Suppressor macrophage (primary cell): ENCODE results near the gene HSPA1L.
"Not testable (repeated sequence)": the region's sequence is repeated elsewhere in the genome, so short reads cannot be mapped to it uniquely, and the experiment has no call there.

ENCODE experiments used
- DNase-seq, 4 experiments: peaks; one replicate each; pipeline ENCODE4 v3.0.0-alpha.2; 2020 to 2022
- total RNA-seq, 17 experiments: gene quantifications; one replicate each; lab custom pipeline; 2026; ENCODE audit warnings: mixed read lengths in 6 of 17, inconsistent platforms in 3 of 17; lab: John Stamatoyannopoulos, UW

Gene HSPA1L
- total RNA-seq = 0.50 to 2.5 (median 1.5) reads per million in 17 experiments

- DNase-seq = peak; percentile 93 to 98 (median 95)
Measured at GRCh38 chr6:31815025-31815838, at the start of gene HSPA1L, which contains the start of gene HSPA1A. Gene HSPA1L (minus strand): TSS chr6:31815283. CDS start chr6:31811972, 3,311 bp downstream. Gene HSPA1A (plus strand): TSS chr6:31815543. CDS start chr6:31815757, 214 bp downstream.

DNA sequence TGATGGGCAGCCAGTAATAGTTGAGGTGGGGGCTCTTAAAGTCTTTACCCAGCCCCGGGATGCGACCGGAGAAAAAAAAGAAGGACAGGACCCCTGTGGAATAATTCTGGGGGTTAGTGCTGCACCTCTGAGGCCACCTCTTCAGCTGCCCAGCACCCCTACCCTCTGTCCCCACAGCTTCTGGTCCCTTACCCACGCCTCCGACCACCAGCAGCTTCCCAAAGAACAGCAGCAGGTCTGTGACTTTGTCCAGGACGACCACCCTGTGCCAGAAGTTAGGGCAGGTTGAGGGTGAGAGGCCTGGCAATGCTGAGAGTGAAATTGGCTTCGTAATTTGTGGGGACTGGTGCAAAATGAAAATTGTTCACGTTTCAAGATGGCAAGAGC lies 49.7 kb upstream of the HSPA1L start:
- DNase-seq = no peak

DNA sequence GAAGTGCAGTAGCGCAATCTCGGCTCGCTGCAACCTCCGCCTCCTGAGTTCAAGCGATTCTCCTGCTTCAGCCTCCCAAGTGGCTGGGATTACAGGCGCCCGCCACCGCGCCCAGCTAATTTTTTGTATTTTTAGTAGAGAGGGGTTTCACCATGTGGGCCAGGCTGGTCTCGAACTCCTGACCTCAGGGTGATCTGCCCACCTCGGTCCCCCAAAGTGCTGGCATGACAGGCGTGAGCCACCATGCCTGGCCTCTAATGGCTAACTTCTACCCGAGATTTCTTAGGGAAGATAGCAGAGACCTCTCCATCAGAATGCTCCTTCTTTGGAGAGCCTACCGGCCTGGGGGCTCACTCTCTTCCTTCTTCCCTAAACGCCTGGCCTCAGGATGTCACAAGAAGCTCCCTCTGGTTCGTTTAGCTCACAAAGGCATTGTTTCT lies 49.1 kb upstream of the HSPA1L start:
- not testable (repeated sequence) for DNase-seq

GRCh38 chr6:31862344-31863235 lies 47.5 kb upstream of the HSPA1L start, which contains the start of gene NEU1:
Gene NEU1 (minus strand): TSS chr6:31862821. CDS start chr6:31862776, 45 bp downstream.
- peak; percentile 100 for DNase-seq

DNA sequence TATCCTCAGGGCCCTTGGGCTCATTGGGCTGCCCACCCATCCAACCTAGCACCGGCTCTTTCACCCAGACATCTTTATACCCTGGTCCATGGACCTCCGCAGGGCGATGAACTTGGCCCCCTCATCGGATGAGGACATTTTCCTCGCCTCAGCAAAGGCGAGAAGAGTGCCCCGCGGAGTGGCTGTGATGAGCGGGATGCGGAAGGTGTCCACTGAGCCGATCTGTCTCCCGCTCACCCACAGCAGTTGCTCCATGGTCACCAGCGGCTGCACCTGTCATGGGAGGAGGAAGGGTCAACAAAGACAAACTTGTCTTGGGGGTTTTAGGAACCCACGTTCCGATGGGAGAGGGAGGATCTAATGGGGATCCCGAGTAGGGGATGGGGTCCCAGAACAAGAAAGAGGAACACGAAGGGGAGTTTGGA lies 46.8 kb upstream of the HSPA1L start:
- DNase-seq = peak in 1 of 4 experiments; percentile 23

GRCh38 chr6:31861150-31861549 lies 46.1 kb upstream of the HSPA1L start:
- DNase-seq = no peak

GRCh38 chr6:31860349-31860748 lies 45.3 kb upstream of the HSPA1L start:
- DNase-seq = no peak

GRCh38 chr6:31859923-31860322 lies 44.8 kb upstream of the HSPA1L start:
- DNase-seq = no peak

DNA sequence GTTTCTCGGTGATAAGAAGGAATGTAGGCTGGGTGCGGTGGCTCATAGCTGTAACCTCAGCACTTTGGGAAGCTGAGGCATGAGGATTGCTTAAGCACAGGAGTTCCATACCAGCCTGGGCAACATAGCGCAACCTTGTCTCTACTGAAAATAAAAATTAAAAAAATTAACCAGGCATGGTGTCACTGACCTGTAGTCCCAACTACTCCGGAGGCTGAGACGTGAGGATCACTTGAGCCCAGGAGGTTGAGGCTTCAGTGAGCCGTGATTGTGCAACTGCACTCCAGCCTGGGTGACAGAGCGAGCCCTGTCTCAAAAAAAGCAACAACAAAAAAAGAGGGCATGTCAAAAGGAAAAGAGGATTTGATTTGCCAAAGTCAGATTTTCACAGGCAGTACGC lies 43.6 kb upstream of the HSPA1L start:
- DNase-seq = no peak

DNA sequence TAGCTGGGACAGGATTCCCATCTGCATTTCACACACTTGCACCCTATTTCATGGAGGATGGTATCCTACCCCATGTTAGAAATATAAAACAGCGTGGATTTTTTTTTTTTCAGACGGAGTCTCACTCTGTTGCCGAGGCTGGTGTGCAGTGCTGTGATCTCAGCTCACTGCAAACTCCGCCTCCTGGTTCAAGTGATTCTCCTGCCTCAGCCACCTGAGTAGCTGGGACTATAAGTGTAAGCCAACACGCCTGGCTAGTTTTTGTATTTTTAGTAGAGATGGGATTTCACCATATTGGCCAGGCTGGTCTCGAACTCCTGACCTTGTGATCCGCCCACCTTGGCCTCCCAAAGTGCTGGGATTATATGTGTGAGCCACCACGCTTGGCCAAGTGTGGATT lies 42.7 kb upstream of the HSPA1L start:
- DNase-seq = not testable (repeated sequence)

GRCh38 chr6:31851980-31852718 lies 37.1 kb upstream of the HSPA1L start:
- DNase-seq = not testable (repeated sequence)

GRCh38 chr6:31851485-31851832 lies 36.4 kb upstream of the HSPA1L start:
- no peak for DNase-seq

DNA sequence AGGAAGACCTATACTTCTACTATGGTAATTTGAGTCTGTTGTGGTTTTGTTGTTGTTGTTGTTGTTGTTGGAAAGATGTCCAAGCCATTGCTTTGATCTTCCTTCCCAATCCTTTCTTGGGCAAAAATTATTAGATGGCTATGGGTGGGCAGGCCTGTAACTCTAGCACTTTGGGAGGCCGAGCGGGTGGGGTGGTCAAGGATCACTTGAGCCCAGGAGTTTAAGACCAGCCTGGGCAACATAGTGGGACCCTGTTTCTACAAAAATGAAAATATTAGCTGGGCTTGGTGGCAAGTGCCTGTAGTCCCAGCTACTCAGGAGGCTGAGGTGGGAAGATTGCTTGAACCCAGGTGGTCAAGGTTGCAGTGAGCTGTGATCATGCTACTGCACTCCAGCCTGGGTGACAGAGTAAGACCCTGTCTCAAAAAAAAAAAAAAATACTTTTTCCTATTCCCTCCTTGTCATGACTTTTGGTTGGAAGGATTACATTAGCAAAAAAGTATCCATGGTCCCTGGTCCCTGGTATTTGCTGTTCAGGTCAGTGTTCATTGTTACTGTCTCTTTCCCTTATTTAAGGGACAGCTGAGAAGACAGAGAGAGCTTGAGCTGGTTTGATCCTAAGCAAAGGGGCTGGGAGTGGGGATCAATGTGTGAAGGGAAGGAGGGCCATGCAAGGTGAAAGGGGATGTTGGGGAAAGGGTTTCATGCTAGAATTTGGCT lies 35.8 kb upstream of the HSPA1L start:
- DNase-seq = no peak

- no peak for DNase-seq
Measured at GRCh38 chr6:31847276-31847978, 32.3 kb upstream of the HSPA1L start.

GRCh38 chr6:31844507-31844906 lies 29.4 kb upstream of the HSPA1L start:
- no peak for DNase-seq

GRCh38 chr6:31842053-31842452 lies 27.0 kb upstream of the HSPA1L start:
- no peak for DNase-seq

DNA sequence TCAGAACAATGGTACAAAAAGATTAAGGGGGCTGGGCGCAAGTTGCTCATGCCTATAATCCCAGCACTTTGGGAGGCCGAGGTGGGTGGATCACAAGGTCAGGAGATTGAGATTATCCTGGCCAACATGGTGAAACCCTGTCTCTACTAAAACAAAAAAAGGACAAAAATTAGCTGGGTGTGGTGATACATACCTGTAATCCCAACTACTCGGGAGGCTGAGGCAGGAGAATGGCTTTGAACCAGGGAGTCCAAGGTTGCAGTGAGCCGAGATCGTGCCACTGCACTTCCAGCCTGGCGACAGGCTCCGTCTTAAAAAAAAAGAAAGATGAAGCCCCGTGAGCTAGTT lies 24.7 kb upstream of the HSPA1L start:
- DNase-seq = not testable (repeated sequence)

- DNase-seq = no peak
Measured at GRCh38 chr6:31838968-31839367, 23.9 kb upstream of the HSPA1L start.

GRCh38 chr6:31838114-31838553 lies 23.1 kb upstream of the HSPA1L start:
- DNase-seq = not testable (repeated sequence)

- DNase-seq = peak in 1 of 4 experiments; percentile 19
Measured at GRCh38 chr6:31837369-31838113, 22.5 kb upstream of the HSPA1L start.
